SK-N-SH treated with all-trans-retinoic acid at 6 μM for 48 hours (cell line): ENCODE measurements around the gene TMEM181.

Experiments
- ARNTL ChIP-seq: fragments of 450-650 bp; formaldehyde crosslinking; IDR thresholded peaks from 2 replicates; pipeline ENCODE4 v1.5.0; 2020; ENCODE audit warnings: low read depth, mild to moderate bottlenecking, moderate library complexity, borderline replicate concordance
- CREB5 ChIP-seq: fragments of 250-450 bp; sonication (Bioruptor Pico); IDR thresholded peaks from 2 replicates; pipeline ENCODE4 v1.5.1; 2020; ENCODE audit warnings: low read depth, mild to moderate bottlenecking, moderate library complexity
- CSRNP3 ChIP-seq: fragments of 250-450 bp; sonication (Bioruptor Pico); IDR thresholded peaks from 2 replicates; pipeline ENCODE4 v1.5.1; 2021; ENCODE audit warnings: mild to moderate bottlenecking, moderate library complexity
- ESRRG ChIP-seq: fragments of 250-450 bp; sonication (Bioruptor Pico); IDR thresholded peaks from 2 replicates; pipeline ENCODE4 v1.6.1; 2021; ENCODE audit warnings: mild to moderate bottlenecking
- GLIS3 ChIP-seq: fragments of 250-450 bp; sonication (Bioruptor Pico); IDR thresholded peaks from 2 replicates; pipeline ENCODE4 v1.5.0; 2020; ENCODE audit warnings: mild to moderate bottlenecking, moderate library complexity
- PATZ1 ChIP-seq: fragments of 250-450 bp; sonication (Bioruptor Pico); IDR thresholded peaks from 2 replicates; pipeline ENCODE4 v1.8.0; 2020; ENCODE audit warnings: mild to moderate bottlenecking, moderate library complexity, borderline replicate concordance
- SNAI2 ChIP-seq: fragments of 250-450 bp; sonication (Bioruptor Pico); IDR thresholded peaks from 2 replicates; pipeline ENCODE4 v1.5.0; 2020; ENCODE audit warnings: mild to moderate bottlenecking, moderate library complexity
- TOX ChIP-seq: fragments of 250-450 bp; sonication (Bioruptor Pico); IDR thresholded peaks from 2 replicates; pipeline ENCODE4 v1.8.0; 2021; ENCODE audit warnings: mild to moderate bottlenecking, moderate library complexity, borderline replicate concordance
- ZC3H10 ChIP-seq: fragments of 250-450 bp; sonication (Bioruptor Pico); IDR thresholded peaks from 2 replicates; pipeline ENCODE4 v1.5.1; 2021; ENCODE audit warnings: mild to moderate bottlenecking, moderate library complexity
- ZNF565 ChIP-seq: fragments of 450-650 bp; formaldehyde crosslinking; conservative IDR thresholded peaks from 2 replicates; pipeline ENCODE4 v1.5.0; 2020; ENCODE audit warnings: low read depth, mild to moderate bottlenecking, moderate library complexity
- TF ChIP-seq, protein P1 (sequence below): fragments of 250-450 bp; sonication (Bioruptor Pico); IDR thresholded peaks from 2 replicates; pipeline ENCODE4 v1.8.0; 2021; ENCODE audit warnings: low read depth, mild to moderate bottlenecking, moderate library complexity, borderline replicate concordance

GRCh38 chr6:158544428-158544827 lies 15.5 kb upstream of the TMEM181 start:
- TF ChIP-seq TOX (CRISPR knock-in tag) (no peak), ESRRG (CRISPR knock-in tag) (no peak), GLIS3 (CRISPR knock-in tag) (no peak), ARNTL (CRISPR knock-in tag) (no peak), PATZ1 (CRISPR knock-in tag) (no peak), ZNF565 (CRISPR knock-in tag) (no peak), CREB5 (no peak), SNAI2 (CRISPR knock-in tag) (no peak), CSRNP3 (CRISPR knock-in tag) (no peak), ZC3H10 (CRISPR knock-in tag) (no peak)
- TF ChIP-seq, protein P1, sequence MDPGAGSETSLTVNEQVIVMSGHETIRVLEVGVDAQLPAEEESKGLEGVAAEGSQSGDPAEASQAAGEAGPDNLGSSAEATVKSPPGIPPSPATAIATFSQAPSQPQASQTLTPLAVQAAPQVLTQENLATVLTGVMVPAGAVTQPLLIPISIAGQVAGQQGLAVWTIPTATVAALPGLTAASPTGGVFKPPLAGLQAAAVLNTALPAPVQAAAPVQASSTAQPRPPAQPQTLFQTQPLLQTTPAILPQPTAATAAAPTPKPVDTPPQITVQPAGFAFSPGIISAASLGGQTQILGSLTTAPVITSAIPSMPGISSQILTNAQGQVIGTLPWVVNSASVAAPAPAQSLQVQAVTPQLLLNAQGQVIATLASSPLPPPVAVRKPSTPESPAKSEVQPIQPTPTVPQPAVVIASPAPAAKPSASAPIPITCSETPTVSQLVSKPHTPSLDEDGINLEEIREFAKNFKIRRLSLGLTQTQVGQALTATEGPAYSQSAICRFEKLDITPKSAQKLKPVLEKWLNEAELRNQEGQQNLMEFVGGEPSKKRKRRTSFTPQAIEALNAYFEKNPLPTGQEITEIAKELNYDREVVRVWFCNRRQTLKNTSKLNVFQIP (CRISPR knock-in tag) = no peak
